ENCODE measurements around the gene MAX. TPM values are rescaled to one million over a fixed set of nuclear protein-coding genes. Genes with fewer than 3 reads are reported as not detected.
"Not testable (repeated sequence)": the region's sequence is repeated elsewhere in the genome, so short reads cannot be mapped to it uniquely, and the experiment has no call there.

Gene MAX
- total RNA-seq, 1 donor from 2014 or later = 97.5 TPM

DNA sequence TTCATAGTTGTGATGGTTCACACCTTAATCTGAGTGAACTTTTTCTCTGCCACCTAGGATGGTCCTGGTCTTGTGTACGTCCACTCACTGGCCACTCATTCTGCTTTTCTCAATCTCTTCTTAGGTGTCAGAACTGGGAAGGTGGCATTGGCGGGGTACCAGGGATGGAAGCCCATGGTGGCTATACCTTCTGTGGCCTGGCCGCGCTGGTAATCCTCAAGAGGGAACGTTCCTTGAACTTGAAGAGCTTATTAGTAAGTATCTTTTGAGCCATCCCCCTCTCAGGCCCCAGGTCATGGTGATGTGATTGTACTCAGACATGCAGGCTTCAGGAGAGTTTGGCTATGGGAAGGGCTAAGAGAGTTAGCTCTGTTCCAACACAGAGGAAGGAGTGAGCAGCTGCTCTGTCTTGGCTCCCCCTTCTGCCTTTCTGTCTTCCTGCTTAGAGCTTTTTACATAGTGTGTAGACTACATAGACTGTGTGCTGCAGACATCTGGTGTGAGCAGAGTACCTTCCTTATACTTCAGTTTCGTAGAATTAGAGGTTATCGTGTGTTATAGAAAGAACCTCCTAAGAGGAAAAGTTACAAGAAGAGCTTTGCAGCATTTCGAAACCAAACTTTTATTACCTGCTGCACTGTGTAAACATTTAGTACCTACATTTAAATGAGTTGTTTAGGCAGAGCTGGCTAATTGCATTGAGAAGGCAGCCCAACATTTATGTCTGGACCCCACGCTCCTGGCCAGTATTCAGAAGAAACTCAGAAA is 61.5 kb downstream of the MAX start:
- DNase-seq (ENCODE audit: low spot score) = no peak

DNA sequence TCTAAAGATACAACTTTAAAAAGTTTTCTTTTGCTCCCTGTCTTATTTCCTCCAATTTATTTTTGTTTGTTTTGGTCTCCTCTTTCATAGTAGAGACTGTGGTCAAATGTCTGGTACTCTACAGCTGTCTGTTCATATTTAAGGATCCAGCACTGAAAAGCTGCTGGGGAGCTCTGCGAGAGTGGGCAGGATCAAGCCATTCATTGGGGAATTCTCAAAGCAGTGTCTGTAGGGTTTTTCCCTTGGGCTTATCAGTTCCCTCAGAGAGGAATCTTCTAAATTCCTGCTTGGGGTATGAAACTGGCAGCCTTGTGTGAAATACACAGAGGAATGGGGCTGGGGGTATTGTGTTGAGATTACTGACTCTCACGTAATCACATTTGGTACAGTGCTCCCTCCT is 63.4 kb downstream of the MAX start:
- DNase-seq (ENCODE audit: low spot score) = no peak

DNA sequence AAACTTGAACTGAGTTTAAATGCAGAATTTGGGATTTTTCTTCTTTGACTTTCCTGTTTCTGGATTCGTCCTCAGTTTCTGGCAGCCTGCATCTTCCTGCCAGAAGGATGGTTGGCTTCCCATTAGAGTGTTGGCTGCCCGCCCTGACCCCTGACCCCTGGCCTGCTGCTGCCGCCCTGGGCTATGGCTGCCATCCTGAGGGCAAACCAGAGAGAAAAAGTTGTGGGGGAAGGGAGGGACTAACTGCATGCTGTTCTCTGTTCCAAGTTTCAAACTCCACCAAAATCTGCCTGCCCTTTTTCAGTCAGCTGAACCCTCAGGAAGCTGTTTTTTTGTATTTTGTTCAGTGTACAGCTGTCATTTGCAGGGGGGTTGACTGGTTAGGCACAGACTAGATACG is 67.3 kb downstream of the MAX start:
- no peak for DNase-seq (ENCODE audit: low spot score)

DNA sequence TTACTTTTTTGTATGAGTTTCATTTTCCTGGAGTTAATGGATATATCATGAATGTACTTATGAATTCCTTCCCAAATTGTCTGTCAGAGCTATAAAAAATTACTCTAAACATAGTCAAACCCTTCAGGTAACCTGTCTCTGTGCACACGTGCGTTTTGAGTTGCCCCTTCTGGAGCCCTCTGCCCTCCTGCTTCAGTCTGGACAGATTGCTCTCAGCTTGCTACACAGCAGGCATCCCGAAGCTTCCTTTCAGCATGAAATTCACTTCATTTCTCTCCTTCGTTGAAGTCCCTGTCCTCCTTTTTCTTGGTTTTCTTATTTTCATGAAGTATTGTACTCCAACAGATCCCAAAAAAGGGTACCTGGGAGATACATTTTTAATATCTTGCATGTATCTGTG is 68.3 kb downstream of the MAX start:
- DNase-seq (ENCODE audit: low spot score) = no peak

DNA sequence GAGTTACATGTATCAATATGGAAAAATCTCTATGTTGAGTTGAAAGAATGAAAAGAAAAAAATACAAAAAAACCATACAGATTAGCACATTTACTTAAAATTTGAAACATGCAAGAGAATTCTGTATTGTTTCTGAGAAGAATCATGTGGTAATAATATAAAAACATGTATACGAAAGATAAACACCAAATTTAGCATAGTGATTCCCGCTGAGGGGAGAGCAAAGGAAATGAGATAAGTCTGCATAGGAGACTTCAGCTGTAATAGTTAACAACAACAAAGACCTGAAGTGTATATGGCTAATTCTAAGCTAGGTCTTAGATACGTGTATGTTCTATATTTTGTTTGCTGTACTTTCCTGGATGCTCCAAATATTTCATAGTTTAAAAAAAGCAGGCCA is 69.1 kb downstream of the MAX start:
- DNase-seq (ENCODE audit: low spot score) = no peak

DNA sequence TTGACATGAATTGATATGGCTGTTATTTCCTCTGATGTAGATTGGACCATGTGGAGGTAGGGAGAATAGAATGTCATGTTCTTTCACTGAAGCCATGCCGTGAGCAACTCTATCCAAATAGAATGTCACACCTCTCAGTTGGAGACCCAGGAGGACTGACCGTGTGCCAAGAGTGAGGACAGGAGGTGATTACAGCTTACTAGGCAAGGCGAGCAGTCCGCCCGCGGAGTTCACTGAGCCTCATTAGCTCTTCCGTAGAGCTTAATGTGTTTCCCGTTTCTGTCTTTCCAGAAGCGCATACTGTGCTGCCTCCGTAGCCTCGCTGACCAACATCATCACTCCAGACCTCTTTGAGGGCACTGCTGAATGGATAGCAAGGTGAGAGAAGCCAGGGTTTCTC is 70.0 kb downstream of the MAX start:
- no peak for DNase-seq (ENCODE audit: low spot score)

DNA sequence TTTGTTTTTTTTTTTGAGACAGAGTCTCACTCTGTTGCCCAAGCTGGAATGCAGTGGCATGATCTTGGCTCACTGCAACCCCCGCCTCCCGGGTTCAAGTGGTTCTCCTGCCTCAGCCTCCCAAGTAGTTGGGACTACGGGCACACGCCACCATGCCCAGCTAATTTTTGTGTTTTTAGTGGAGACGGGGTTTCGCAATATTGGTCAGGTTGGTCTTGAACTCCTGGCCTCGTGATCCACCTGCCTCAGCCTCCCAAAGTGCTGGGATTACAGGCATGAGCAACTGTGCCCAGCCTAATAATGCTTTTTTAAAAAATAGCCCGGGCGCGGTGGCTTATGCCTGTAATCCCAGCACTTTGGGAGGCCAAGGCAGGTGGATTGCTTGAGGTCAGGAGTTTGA is 71.0 kb downstream of the MAX start:
- not testable (repeated sequence) for DNase-seq (ENCODE audit: low spot score)

DNA sequence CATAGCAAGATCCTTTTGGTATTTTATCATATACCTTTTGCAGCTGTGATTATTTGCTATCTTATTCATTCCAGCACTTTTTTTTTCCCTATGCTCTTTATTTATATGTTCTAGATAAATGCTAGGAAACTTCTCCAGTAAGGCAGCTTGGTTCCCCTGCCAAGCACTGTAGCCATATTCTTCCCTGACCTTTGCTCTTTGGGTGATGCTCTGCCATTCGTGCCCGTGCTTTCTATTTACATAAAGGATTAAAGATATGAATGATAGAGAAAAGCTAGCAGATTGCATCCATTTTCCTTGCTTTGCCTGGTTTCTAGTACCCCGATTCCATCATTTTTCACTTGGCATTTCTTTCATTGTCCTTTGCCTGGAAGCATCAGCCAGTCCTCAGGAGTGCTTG is 73.4 kb downstream of the MAX start:
- no peak for DNase-seq (ENCODE audit: low spot score)

DNA sequence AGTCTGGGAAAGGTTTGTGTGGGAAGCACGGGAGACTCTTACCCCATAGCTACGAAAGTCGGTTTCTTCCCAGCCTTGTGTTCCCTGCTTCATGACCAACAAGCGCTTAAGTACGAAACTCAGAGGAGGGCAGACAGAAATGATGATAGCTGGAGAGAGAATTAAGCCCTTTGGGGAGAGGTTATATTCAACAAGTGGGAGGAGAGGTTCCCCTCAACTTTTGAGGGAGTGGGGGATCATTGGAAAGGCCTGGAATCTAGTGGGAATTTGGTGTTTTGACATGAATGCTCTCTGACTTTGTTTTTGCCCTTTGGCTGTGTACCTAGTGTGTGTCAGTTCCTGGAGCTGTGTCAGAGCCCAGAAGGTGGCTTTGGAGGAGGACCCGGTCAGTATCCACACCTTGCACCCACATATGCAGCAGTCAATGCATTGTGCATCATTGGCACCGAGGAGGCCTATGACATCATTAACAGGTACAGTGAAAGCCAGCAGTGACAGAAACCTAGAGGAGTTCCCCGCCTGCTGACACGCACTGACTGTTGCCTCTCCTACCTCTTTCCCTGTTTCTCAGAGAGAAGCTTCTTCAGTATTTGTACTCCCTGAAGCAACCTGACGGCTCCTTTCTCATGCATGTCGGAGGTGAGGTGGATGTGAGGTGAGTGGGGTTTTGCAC is 75.1 kb downstream of the MAX start:
- DNase-seq (ENCODE audit: low spot score) = no peak

DNA sequence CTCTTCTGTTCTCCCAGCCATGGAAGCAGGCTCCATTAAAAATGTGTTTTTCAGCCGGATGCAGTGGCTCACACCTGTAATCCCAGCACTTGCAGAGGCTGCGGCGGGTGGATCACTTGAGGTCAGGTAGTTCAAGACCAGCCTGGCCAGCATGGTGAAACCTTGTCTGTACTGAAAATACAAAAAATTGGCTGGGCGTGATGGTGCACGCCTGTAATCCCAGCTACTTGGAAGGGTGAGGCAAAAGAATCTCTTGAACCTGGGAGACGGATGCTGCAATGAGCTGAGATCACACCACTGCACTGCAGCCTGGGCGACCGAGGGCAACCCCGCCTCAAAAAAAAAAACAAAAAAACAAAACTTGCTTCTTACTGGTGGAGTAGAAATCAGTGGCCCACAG is 75.8 kb downstream of the MAX start:
- no peak for DNase-seq (ENCODE audit: low spot score)

DNA sequence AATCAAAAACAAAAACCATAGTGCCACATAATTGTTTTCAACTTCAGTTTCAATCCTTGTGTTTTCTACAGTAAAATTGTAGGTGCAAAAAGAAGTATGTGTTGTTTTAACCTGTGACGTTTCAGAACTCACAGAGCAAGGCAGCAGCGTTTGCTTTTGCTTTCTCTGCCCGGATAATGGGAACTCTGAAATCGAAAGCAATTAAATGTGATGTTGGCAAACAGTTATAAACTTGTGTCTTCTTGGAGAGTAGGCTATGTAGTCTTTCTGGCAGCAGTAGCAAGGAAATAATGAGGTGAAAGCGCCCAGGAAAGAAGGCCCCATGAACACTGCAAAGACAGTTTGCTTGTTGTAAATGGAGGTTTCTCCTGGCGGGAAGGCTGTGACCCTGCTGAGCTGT is 76.5 kb downstream of the MAX start:
- no peak for DNase-seq (ENCODE audit: low spot score)

Small RNAs within 50 kb of the gene (microRNA-seq; reads per million reads assigned to microRNA genes)
- not detected for gene MIR4706 (ENCODE audit: borderline number of aligned reads)

Other genes with a start within 250 kb of the MAX start
- gene SPTB, start 222.6 kb downstream of the MAX start, total RNA-seq = 0.67 TPM
- gene CHURC1, start 188.1 kb downstream of the MAX start, total RNA-seq = 53.4 TPM
- gene GPX2, start 159.8 kb downstream of the MAX start, total RNA-seq = not detected
- gene RAB15, start 130.2 kb downstream of the MAX start, total RNA-seq = 3.2 TPM
- gene FNTB, start 115.6 kb downstream of the MAX start, total RNA-seq = 16.1 TPM